Superior temporal gyrus (tissue), 1 donor: ENCODE data around the gene ACSF2.
"Not testable (repeated sequence)": the region's sequence is repeated elsewhere in the genome, so short reads cannot be mapped to it uniquely, and the experiment has no call there.

ENCODE experiments used
- DNase-seq: peaks from one replicate; pipeline ENCODE4 v3.0.0-alpha.2; 2016; ENCODE audit errors: extremely low spot score

The ACSF2 gene, protein sequence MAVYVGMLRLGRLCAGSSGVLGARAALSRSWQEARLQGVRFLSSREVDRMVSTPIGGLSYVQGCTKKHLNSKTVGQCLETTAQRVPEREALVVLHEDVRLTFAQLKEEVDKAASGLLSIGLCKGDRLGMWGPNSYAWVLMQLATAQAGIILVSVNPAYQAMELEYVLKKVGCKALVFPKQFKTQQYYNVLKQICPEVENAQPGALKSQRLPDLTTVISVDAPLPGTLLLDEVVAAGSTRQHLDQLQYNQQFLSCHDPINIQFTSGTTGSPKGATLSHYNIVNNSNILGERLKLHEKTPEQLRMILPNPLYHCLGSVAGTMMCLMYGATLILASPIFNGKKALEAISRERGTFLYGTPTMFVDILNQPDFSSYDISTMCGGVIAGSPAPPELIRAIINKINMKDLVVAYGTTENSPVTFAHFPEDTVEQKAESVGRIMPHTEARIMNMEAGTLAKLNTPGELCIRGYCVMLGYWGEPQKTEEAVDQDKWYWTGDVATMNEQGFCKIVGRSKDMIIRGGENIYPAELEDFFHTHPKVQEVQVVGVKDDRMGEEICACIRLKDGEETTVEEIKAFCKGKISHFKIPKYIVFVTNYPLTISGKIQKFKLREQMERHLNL

GRCh38 chr17:50425682-50426471 lies at the start of gene ACSF2:
TSS of gene ACSF2 (plus strand) at chr17:50426218. CDS start at chr17:50426262, 44 bp downstream.
- no peak for DNase-seq

- DNase-seq, result no peak
These were observed 46.5 kb upstream of the ACSF2 start for GRCh38 chr17:50379351-50380132.

DNA sequence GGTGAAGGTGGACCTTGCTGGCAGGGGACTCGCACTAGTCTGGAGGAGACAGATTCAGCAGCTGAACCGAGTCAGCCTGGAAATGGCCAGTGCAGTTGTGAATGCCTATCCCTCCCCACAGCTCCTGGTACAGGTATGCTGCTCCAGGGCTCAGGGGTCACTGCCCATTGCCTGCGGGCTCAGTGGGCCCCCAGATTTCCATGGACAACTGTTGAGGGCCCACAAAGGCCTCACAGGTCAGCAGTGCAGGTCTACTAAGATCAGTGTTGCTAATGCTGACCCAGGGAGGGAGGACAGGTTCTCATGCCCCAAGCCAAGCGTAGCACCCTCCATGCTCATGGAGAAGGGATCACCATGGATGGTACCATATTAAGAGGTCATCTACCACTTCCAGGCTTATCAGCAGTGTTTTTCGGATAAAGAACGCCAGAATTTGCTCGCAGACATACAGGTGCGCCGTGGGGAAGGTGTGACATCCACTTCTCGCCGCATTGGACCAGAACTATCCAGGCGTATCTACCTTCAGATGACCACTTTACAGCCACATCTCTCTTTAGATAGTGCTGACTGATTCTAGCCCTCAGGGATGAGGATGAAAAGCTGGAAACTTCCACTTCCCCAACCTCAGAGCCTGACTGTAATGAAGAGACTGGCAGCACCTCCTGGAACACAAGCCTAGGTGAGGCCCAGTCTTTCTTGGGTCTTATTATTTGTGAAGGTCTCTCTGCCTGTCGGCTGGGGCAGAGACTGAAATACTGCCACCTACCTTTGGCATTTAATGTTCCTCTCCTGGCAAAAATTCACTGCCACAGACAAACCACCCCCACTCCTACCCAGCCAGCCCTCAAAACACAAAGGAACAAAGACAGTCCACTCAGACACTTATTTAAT lies 45.4 kb upstream of the ACSF2 start:
- DNase-seq, result no peak

DNA sequence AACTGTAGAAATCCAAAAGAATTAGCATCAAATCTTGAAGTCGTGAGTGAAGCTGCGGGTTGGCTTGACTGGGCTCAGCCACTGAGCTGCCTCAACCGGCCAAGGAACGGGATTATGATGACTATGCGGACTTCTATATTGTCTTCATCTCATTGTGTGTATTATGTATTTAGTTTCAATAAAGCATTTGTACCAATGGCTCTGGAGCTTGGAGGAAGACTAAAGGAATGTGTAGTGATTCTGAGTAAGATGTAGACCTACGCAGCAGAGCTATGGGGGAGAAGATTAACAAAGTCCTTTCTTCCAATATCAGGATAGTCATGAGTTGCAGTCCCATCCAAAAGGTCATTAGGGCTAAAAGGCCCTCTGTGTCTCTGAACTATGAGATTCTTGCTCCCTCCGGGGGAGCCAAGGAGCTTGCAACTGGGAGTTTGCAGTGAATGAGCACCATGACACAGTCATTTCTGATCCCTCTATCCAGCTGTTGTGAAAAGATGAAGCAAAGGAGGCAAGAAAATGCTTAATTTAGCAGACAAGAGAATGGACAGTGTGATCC lies 44.7 kb upstream of the ACSF2 start:
- DNase-seq, result no peak

DNA sequence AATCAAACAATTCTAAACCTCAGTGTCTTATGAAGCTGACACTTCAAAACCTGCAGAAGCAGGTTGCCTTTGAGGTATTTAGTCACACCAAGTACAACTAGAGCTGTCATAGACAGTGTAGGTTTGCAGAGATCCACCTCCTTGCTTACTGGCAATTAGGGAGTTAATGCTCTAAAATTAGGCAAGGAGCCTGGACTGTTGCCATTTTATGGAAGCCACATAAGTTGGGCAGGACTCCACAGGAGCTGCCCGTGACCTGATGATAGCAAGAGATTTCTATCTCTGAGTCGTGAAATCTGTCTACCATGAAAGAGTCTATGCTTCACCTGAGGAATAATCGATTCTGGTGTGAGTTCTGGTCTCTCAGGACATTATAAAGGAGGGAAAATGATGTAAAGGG lies 44.1 kb upstream of the ACSF2 start:
- no peak for DNase-seq

GRCh38 chr17:50382931-50383330 lies 43.1 kb upstream of the ACSF2 start:
- no peak for DNase-seq

DNA sequence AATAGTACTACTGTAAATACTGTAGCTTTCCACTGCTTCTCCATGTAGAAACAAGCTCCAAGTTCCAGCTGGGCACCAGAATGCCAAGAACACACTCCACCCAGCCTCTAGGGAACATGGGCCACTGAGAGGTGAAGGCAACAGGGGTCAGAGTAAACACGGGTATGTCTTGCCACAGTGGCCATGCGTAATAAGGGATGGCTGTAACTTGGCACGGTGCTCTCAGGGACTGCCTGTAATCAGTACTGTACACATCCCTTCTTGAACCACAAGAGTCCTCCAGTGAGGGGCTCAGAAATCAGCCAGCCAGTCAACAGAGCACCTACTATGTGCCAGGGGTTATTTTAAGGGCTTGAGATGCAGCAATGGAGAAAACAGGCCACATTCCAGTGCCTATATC lies 39.5 kb upstream of the ACSF2 start:
- DNase-seq, result no peak

GRCh38 chr17:50388728-50389127 lies 37.3 kb upstream of the ACSF2 start:
- no peak for DNase-seq

- no peak for DNase-seq
These were observed 36.5 kb upstream of the ACSF2 start for GRCh38 chr17:50389534-50389933.

DNA sequence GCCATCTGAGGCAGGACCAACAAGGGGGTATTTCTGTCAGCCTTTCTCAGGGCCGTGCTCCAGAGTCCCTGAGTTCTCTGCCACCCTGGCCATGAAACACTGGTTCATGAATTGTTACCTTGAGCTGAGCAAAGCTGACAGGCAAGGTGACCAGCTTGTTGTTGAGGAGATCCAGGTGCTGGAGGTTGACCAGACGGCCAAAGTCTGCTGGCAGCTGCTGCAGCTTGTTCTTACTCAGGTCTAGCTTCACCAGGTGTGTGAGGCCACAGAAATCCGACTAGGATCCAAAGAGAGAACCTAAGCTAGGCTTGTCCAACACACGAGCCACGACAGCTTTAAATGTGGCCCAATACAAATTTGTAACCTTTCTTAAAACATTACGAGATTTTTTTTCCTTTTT lies 33.4 kb upstream of the ACSF2 start:
- DNase-seq, result no peak

GRCh38 chr17:50393700-50394099 lies 32.3 kb upstream of the ACSF2 start:
- DNase-seq, result no peak

DNA sequence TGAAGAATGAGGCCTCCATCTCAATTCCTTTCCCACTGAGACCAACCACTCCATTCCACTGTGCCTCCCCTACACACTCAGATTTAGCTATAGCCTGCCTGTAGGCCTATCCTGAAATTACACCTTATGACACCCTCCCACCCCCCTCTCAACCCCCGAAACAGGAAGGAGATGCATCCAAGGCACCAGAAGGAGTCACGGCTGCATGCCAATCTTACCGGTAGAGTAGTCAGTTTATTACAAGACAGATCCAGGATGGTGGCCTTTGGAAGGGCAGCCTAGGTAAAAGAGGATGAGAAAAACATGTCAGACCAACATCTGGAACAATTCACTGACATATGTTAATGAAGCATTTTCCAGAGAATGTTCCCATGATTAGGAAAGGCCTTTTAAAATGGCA lies 31.3 kb upstream of the ACSF2 start:
- DNase-seq, result no peak

DNA sequence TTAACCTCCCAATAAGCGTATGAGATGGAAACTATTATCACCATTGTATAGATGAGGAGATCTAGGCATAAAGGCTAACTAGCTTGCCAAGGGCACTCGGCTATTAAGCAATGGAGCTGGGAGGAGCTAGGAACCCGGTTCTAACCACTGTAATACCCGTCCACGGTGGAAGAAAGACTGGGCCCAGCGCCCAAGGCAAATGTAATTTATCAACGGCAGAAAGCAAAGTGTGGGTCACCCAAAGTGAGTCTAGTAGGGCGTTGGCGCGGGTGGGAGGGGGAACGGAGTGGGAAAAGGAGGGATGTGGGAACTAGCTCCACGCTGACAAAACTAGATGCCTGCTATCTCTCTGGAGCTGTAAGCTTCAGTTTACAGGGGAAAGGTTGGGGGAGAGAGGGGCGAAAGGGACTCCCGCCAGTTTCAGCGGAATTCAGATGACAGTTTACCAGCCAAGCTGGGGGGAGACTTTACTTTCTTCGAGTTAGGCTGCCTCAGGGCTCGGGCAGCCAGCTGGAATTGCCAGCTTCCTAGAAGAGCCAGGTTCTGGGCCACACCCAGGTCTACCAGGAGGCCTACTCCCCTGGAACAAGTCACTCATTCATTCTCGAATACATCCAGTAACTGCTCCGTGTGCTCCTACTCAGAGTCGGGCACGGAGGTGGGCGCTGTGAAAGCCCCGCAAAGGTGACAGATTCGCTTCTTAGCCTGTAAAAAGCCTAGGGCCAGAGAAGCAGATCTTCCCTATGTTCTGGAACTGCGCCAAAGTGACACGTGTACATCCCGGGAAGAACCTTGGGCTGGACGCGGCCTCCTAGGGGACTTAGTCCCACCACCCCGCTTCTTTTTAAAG lies 29.5 kb upstream of the ACSF2 start:
- no peak for DNase-seq

GRCh38 chr17:50397111-50397918 lies 28.7 kb upstream of the ACSF2 start, which contains the start of gene LRRC59:
TSS of gene LRRC59 (minus strand) at chr17:50397523. CDS start at chr17:50397317, 206 bp downstream.
- peak; percentile 75 for DNase-seq

DNA sequence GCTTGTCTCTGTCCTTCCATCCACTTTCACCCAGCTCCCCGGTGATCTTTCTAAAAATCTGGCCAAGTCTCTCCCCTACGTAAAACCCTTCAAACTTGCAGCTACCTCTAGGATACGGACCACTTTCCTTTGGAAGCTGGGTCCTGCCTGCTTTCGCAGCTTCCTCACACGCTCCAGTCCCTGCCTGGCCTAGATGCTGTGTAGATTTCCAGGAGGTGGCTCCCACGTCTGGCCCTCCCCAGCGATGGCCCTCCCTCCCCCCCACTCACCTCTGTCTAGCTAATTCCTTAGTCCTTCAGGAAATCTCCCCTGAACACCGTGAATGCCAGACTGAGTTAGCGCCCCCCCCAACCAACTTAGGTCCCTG lies 28.1 kb upstream of the ACSF2 start:
- no peak for DNase-seq

- DNase-seq, result not testable (repeated sequence)
These were observed 27.3 kb upstream of the ACSF2 start for GRCh38 chr17:50398672-50399071.

- not testable (repeated sequence) for DNase-seq
These were observed 26.4 kb upstream of the ACSF2 start for GRCh38 chr17:50399591-50399990.

GRCh38 chr17:50405351-50405750 lies 20.7 kb upstream of the ACSF2 start:
- DNase-seq, result not testable (repeated sequence)

- no peak for DNase-seq
These were observed 19.4 kb upstream of the ACSF2 start for GRCh38 chr17:50406578-50406977.
